Measurements from ENCODE around the gene EIF4E2.

EIF4E2 gene

GRCh38 chr2:232550354-232551249, at the start of gene EIF4E2, which contains the start of gene TIGD1:
Gene EIF4E2, plus strand, starts transcription at chr2:232550689. Its CDS starts 36 bp downstream, at chr2:232550725.
Gene TIGD1, minus strand, starts transcription at chr2:232550557. Its CDS starts 675 bp downstream, at chr2:232549882.
- peak; percentile 93 for DNase-seq (ENCODE audit: low read depth)
- TF ChIP-seq CTCF (conservative IDR thresholded peaks at IDR 0.05; ENCODE audit: low read depth, low read length), result peak; percentile 44
- H3K4me3 ChIP-seq (ENCODE audit: low read depth, low read length), result peak within 1 kb of the TSS; percentile 92

GRCh38 chr2:232501331-232501771, 49.1 kb upstream of the EIF4E2 start:
- H3K4me3 ChIP-seq (ENCODE audit: low read depth, low read length), result no peak overlapping the region
- DNase-seq (ENCODE audit: low read depth), result no peak
- no peak for TF ChIP-seq CTCF (conservative IDR thresholded peaks at IDR 0.05; ENCODE audit: low read depth, low read length)

- no peak for TF ChIP-seq CTCF (conservative IDR thresholded peaks at IDR 0.05; ENCODE audit: low read depth, low read length)
- no peak for DNase-seq (ENCODE audit: low read depth)
- no peak overlapping the region for H3K4me3 ChIP-seq (ENCODE audit: low read depth, low read length)
Measured at GRCh38 chr2:232501794-232502390, 48.6 kb upstream of the EIF4E2 start.

- no peak for DNase-seq (ENCODE audit: low read depth)
- TF ChIP-seq CTCF (conservative IDR thresholded peaks at IDR 0.05; ENCODE audit: low read depth, low read length), result no peak
- H3K4me3 ChIP-seq (ENCODE audit: low read depth, low read length), result no peak overlapping the region
Measured at GRCh38 chr2:232502511-232502910, 48.0 kb upstream of the EIF4E2 start.

GRCh38 chr2:232502911-232503808, 47.3 kb upstream of the EIF4E2 start:
- no peak for TF ChIP-seq CTCF (conservative IDR thresholded peaks at IDR 0.05; ENCODE audit: low read depth, low read length)
- peak; percentile 14 for DNase-seq (ENCODE audit: low read depth)
- no peak overlapping the region for H3K4me3 ChIP-seq (ENCODE audit: low read depth, low read length)

- H3K4me3 ChIP-seq (ENCODE audit: low read depth, low read length), result no peak overlapping the region
- DNase-seq (ENCODE audit: low read depth), result no peak
- TF ChIP-seq CTCF (conservative IDR thresholded peaks at IDR 0.05; ENCODE audit: low read depth, low read length), result no peak
Measured at GRCh38 chr2:232503809-232504323, 46.6 kb upstream of the EIF4E2 start.

Measured in choroid plexus epithelial cell (primary cell).